ENCODE data around the gene STXBP6.

Gene STXBP6

DNA sequence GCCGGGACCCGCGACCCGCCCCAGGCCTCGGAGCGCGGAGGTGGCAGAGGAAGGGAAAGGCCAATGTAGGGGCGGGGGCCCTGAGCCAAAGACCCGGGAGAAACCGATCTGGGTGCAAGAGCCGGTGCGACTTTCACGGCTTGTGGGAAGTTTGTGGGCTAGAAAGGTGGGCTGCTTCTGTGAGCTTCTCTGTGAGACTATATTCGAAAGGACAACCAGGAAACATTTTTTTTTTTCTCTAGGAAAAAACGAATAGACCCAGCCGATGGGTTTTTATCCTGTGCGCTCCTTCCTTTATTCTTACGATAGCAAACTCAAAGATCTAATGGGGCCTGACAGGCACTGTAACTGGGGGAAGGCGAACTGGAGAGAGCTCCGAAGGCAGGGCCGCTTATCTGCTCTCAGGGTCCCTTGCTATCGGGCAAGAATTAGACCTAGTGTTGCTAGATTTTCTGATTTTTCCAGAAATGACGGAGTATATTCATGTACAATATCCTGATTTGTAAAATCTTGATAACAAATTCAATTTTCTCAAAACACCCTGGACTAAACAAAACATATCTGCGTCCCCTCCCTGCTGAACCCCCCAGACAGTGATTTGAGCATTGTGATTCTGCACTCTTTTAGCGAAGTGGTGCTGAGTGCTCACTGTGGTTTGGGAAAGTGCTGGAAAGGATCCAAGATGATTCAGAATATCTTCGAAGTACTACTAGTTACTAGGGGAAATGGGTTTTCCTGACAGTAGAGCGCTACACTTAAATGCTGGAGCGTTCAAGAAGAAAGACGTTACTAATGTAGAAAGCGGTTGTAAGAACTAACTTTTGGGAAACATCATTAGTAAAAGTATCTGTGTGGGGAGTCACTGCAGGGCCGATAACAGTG lies 563 bp upstream of the STXBP6 start:
- DNase-seq, result no peak

DNA sequence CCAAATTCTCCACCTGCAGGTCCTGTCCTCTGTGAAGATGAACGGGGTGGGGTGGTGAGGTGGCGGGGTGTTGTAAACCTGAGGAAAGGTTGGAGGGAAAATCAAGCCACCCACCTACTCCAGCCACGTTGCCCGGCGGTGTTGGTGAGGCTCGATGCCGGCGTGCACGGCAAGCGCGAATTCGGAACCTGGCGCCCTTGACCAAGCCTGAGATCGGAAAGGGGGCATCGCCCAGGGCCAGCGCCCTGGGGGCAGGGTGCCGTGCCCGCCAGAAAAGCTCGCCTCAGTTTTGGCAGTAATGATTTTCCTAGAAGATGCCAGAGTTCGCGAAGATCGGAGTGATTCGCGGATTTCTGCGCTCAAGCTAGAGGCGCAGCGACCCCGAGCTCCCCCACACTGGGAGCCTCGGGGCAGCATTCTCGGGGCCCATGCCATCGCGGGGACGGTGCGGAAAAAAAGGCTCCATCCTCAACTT lies 817 bp downstream of the STXBP6 start:
- no peak for DNase-seq

DNA sequence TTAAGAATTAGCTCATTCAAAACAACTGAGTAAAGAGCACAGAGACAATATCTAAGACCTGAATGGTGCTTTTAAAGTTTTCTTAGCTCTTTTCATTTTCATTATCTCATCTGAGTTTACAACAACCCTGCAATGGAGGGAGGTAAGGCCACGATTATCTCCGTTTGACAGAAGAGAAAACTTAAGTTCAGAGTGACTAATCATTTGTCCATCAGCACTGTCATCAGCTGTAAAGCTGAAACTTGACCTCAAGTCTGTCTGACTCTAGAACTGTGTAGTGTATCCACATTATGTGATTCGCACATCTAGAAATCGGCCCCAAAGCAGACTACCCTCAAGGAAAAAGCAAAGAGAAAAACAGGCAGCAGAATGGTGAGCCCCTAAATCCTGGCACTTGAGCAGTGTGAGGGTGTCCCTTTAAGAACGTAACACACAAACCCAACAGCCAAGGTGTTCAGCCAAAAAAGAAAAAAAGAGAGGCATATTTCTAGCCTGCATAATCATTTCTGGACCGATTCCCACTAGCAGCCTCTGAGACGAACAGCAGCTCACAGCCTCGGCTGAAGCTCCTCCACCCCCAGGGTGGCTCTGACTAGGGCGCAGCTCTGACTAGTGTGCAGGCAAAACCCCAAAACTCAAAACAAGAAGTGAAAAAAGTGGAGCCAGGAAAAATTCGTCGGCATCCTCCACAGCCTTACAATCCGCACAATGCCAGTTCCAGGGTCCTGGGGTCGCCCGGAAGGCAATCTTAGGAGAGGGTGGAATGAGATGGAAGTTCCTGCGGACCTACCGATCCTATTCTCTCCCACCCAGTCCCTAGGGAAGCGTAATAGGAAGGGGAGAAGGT lies 1.6 kb downstream of the STXBP6 start:
- no peak for DNase-seq

DNA sequence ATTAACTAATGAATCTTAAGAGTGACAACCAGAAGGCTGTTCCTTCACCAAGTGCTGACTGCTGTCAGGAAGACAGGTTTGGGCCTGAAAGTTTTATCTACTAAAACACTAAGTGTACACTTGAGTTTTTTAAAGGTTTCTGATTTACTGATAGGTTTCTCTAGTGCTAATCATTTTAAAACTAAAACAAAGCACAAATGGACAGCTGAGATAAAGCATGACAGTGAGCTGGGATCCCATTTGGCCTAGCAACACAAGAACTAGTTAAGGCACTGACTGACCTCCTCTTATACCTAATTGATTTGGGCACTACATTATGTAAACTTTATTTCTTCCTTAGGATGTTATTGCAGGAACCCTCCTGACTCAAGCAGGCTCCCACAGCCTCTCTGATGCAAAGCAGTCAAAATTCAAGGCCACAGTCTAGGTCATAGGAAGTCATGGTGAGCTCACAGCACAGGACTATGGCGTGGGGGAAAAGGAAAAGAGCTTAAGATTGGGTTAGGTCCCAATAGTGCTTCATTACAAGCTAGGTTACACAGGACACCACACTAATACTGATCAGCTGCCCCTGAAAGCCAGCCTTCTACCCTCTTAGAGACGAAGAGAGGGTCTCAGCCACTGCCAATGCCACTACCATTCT lies 3.5 kb downstream of the STXBP6 start:
- DNase-seq, result no peak

DNA sequence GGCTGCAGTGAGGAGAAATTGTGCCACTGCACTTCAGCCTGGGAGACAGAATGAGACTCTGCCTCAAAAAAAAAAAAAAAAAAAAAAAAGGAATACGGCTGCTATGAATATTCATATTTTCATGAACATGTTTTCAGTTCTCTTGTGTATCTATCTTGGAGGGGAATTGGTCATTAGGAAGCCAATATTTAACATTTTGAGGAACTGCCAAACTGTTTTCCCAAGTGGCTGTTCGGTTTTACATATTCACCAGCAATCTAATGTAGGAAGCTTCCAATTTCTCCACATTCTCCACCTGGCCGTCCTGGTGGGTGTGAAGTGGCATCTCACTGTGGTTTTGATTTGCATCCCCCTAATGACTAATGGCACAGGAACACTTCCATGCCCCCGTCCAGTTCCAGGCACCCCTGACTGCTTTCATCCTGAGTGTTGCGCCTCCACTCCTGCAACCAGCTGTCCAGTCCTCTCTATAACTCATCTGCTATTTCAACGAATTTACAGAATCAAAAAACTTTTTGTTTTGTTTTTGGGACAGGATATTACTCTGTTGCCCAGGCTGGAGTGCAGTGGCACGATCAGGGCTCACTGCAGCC lies 5.7 kb downstream of the STXBP6 start:
- DNase-seq, result no peak

DNA sequence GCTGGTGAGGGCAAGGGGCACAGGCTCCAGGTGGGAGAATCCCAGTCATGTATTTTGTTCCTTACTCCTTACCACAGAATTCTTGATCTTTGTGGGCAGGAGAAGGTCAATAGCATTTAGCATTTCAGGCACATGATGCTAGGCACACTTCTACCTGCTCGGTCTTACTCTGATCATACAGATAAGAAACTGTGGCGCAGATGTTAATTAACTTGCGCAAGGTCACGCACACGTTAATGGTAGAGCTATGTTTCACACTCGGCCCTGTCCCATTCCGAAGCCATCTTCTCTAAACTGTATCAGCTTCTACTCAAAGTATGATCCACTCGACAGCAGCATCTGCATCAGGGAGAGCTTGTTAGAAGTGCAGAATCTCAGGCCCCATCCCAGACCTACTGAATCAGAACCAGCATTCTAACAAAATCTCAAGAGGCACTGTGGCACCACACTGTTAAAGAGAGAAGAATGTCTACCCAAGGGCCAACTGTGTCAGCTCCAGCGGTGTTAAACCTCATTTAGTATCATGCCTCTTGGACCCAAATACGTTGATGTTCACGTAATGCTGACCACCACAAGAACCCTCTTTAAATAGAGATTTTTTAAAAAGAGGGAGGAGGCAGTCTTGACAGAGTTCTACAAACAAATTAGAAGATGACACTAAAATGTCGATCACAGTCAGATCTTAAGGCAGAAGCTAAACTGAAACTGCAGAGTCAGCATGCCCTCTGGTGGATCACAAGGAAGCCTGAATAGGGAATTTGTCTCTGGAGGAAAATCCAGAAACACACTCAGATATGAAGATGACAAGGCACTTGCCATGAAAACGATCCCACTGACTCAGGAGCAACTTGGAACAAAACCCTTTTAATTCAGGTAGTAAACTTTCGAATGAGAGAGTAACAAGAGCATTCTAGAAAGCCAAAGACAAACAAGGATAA lies 7.3 kb downstream of the STXBP6 start:
- no peak for DNase-seq

DNA sequence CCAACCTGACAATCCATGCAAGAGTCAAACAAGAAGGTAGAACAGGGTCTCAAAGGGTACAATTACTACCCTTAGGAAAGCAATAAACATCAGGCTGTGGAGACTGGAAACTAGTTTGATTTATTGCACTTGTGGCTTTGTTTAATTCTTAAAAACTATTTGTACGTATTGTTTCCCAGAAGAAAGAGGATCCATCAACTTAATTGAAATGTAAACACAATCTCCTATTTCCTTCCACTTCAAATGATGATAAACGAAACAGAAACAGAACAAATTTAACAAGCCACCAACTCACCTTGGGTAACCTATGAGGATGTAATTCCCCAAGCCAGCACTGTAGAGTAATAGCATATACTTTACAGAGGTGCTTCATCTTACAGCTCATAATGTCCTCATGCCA lies 8.0 kb downstream of the STXBP6 start:
- no peak for DNase-seq

DNA sequence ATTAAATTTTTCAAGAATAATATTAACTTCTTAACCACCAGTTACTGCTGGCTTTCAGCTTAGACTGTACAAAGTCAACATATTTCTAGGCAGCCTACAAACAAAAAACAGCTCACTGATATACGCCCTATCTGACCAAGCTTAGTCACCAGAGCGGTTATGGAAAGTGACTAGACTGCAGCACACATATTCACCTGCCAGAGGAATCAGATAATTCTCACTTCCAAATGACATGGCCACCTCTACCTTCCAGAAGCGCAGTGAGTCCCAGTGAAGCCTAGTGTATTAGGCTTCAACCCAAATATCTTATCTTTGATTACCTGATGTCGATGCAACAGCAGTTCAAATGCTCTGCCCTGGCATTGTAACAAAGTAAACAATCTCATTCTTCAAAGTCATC lies 8.5 kb downstream of the STXBP6 start:
- DNase-seq, result no peak

DNA sequence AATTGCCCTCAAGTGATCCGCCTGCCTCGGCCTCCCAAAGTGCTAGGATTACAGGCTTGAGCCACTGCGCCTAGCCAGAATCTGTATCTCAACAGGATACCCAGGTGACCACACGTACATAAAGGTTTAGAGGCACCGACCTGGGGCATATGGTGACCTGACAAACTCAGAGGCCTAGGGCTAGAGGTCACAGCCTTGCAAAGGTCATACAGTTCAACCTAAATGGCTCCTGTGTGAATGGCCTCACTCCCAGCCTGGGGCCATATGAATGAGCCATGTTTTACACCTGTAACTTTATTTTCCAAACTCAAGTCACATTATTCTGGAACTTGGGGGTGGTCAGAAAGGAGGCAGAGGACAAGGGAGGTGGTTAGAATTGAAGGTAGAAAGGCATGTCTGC lies 10.0 kb downstream of the STXBP6 start:
- DNase-seq, result no peak

DNA sequence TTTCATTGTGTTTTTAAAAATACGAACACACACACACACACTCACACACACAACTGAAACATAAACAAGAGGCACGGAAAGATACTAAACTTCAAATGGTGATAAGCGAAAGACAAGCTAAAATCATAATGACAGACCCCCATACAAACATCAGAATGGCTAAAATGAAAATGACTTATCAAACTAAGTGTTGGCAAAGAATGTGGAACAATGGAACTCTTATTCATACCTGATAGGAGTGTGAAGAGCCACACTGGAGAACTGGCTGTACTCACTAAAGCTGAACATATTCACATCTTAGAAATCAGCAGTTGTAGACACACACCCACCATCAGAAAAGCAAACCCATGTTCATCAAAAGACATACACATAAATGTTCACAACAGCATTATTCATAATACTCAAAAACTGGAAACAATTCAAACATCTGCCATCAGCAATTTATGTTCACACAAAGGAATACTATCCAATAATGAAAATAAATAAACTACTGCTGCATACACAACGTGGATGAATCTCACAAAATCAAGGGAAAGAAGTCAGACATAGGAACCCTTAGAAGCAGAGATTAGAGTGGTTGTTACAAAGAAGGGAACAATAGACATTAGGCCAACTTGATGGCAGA lies 11.8 kb downstream of the STXBP6 start:
- DNase-seq, result no peak

DNA sequence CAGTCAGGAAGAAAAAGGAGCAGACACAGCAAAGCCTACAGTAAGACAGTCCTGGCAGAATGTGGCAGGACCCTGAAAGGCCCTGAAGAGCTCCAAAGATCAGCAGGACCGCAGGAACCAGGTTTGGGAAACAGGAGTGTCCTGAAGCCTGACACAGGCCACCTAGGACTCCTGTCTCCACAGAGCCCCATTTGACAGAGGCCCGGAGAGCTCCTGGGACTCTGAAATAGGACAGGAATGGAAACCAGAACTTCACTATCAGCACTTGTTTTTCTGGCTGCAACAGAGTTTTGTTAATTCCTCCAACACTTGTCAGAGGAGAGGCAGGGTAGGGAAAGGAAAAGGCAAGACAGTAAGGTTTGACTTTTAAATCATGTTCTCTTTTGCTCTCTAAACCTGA lies 12.9 kb downstream of the STXBP6 start:
- no peak for DNase-seq

DNA sequence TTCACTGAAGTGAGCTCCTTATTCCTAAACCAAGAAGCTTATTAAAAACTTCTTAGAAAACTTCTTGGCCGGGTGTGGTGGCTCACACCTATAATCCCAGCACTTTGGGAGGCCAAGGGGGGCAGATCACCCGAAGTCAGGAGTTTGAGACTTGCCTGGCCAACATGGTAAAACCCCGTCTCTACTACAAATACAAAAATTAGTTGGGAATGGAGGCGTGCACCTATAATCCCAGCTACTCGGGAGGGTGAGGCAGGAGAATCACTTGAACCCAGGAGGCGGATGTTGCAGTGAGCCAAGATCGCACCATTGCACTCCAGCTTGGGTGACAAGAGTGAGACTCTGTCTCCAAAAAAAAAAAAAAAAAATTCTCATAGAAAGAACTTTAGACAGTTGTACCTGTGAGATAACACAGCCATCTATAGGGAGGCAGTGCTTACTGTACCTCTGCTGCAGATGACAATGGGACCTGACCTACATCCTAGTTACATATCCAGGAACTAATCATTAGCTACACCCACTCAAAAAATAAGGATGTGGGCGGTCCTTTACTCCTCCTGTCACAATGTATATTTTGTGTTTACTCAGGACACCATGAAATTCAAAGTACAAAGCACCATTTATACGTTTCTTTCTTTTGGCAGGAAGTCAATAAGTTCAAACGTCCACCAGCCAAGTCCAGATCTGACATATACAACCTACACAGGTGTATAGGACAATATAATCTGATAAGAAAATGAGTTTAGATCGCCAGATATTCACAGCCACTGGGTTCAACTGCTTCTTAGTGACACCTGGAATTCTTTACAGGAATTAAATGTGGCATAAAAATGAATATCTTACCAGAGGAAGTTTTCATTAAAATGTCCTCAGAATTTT lies 14.9 kb downstream of the STXBP6 start:
- DNase-seq, result no peak

DNA sequence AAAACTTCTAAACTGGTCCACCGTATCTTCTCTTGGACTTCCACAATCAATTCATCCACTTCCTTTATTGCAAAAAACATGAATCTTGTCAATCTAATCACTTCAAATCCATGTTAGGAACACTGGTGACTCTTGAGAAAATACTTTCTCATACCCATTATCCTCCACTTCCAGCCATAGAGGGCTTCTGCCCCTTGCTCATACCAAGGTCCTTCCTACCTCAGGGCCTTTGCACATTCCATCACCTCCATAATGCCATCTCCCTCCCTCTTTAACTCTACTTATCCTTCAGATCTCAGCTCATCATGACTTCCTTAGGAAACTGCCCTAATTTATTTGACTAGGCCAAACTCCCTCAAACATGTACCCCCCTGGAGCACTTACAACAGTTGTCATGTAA lies 16.6 kb downstream of the STXBP6 start:
- DNase-seq, result no peak

DNA sequence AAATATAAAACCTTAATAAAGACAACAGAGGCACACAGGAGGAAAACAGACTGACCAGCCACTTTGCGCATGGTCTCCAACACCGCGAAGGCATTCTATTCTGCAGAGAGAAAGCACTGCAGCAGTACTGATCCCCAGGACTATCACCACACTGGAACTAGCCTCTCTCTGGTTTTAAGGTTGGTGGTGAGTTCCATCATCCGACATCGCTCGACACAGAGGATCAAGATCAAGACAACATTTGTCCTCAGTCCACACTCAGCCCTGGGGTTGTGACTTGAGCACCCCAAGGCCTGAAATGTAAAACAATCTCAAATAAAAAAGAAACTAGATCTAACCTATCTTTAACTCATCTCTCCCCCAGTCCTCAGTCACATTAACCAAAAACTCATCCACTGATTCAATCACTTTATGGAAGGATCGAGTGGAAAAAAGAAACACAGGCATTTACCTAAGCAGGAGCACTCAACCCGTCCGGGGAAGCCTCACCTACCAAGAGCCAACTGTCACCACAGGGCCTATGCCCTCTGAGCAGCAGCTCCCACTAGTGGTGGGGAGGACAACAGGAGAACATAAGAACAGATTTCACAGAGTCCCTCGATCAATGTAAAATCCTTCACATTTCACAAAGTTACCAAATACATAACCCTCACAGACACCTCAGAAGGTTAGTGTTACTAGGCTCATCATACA lies 17.7 kb downstream of the STXBP6 start:
- no peak for DNase-seq

DNA sequence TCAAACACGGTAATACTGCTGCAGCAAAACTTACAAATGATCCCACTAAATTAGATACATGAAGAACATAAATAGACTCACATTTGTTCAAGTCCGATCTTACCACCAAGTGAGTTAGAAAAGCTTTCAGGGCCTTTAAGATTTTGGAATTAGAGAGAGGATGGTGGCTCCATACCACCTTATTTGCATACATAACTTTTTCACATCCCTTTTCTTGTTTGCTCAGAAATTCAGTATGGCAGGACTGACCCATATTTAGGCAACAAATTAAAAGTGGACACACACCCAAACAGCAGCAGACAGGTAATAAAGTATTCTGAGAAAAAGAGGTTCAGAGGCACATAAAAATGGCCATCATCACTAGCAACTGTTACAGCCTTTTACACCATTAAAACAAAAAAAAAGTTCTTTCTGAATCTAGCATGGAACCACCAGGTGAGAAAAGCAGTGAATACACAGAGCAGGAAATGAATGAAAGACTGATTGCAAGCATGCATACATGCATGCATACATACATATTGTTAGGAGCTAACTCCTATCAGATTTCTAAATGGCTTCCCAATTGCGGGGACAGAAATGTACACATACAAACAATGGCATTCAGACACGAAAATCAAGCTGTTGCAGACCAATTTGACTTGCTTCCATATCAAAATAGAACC lies 23.3 kb downstream of the STXBP6 start:
- DNase-seq, result no peak

DNA sequence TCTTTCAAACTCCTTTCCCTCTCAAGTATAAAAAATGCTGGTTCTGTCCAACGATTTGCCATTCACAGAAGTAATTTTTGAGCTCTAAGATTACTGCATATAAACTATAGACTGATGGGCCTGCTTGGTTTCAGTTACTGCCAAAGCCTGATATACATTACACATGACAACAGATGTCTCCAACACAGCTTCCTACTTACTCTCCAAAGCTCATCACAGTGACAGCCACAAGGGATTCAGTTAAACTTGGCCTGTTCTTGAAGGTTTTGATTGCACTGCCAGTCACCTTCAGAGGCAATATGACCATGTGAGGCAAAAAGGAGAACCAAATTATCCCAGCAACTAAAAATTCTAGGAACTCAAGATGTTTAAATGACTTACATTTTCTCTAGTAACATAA lies 30.1 kb downstream of the STXBP6 start:
- DNase-seq, result no peak

DNA sequence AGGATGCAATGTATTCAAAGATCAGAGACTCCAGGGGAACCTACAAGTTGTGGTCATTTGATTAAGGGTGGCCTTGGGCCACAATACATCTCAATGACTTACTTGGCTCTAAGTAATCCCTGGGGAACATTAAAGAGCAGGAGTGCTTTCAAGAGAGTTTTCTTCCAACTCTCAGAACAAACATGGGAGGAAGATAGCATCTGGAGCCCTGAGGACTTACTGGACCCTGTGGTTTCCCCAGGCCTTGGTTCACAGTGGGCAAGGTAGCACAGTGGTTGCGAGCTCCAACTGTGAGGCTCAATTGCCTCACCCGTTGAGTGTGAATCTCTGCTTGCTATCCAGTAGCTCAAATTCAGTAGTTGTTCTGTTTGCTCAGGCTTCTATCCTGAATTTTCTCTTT lies 32.4 kb downstream of the STXBP6 start:
- DNase-seq, result no peak

DNA sequence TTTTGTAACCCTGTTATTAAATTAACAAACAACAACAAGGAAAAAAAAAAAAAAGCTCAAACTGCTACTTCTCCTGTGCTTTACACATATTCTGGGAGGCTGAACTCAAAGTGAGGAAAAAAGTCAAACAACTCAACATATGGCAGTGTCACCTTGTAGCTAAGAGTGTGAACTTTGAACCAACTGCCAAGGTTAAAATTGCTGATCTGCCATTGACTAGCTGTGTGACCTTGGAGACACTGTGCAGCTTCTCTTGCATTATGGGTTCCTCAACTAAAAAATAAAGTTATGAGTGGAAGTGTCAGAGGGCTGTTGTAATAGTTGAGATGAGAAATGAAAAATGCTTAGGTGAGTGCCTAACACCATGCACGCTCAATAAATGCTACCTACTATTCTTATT lies 34.2 kb downstream of the STXBP6 start:
- DNase-seq, result no peak

DNA sequence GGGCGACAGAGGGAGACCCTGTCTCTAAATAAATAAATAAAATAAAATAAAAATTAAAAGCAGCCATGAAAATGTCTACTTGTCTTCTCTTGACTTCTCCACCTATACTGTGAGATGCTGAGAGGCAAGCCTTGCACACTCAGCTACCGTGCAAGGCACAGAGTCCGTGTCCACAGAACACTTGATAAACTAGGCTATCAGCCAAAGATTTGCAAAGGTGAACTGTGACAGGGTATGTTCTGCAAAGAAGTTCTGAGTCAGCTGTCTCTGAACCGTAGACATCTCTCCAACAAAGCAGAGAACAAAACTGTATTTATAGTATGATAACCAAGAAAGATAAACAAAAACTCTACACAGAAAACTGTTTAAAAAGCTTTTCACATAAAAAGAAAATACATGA lies 35.5 kb downstream of the STXBP6 start:
- DNase-seq, result no peak
